HAP-1 (cell line): ENCODE results near the gene ABHD5.

Source experiments
- DNase-seq, 2 experiments: peaks; one replicate each; pipeline ENCODE4 v3.0.0-alpha.2; 2016 to 2020; ENCODE audit warnings: low spot score in 2 of 2
- H3K27me3 ChIP-seq: fragments of 250-450 bp; sonication (Bioruptor Pico); 2 replicates; pipeline ENCODE4 v1.5.1; 2020; ENCODE audit warnings: low read depth, mild to moderate bottlenecking, moderate library complexity
- H3K36me3 ChIP-seq: fragments of 250-450 bp; sonication (Bioruptor Pico); replicated peaks from 2 replicates; pipeline ENCODE4 v1.5.1; 2020; ENCODE audit warnings: mild to moderate bottlenecking
- H3K4me1 ChIP-seq: fragments of 250-450 bp; sonication (Bioruptor Pico); 2 replicates; pipeline ENCODE4 v1.5.1; 2020; ENCODE audit warnings: mild to moderate bottlenecking
- H3K4me3 ChIP-seq: fragments of 250-450 bp; sonication (Bioruptor Pico); 2 replicates; pipeline ENCODE4 v1.5.1; 2020; ENCODE audit warnings: mild to moderate bottlenecking, moderate library complexity
- H3K9me3 ChIP-seq: fragments of 250-450 bp; sonication (Bioruptor Pico); 2 replicates; pipeline ENCODE4 v1.5.1; 2020; ENCODE audit warnings: mild to moderate bottlenecking, moderate library complexity
- in situ Hi-C: fragments of 300-500 bp; cut with MboI; formaldehyde crosslinking; loops from 3 replicates; pipeline ENCODE4 v1.14.3; 2020; ENCODE audit warnings: low sequenced_read_pairs, inconsistent platforms, mixed read lengths

Gene ABHD5

GRCh38 chr3:43710607-43711006 lies 19.9 kb downstream of the ABHD5 start:
- Histone ChIP-seq H3K4me3 (no peak overlapping the region), H3K9me3 (no peaks in the 10 kb centered on the region), H3K4me1 (no peaks in the 10 kb centered on the region; the same call in 1 of the 2 replicates), H3K27me3 (no peaks in the 10 kb centered on the region), H3K36me3 (peaks cover 13% of the 10 kb centered on the region)
- no peak for DNase-seq
- in situ Hi-C loops = no loop called here

DNA sequence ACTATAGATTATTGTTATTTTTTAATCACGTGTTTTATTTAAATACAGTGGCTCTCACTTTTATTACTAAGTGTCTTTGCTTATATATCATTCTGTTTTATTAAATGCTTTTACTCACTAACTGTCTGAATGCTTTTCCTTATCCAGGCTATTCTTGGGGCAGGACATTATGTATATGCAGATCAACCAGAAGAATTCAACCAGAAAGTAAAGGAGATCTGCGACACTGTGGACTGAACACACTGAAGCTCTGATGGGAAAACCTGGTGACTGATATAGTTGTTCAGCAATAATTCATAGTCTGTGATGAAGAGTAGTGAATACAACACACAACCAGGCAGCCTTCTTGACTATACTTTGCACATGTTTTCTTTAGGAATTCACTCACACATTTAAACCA lies 27.6 kb downstream of the ABHD5 start:
- in situ Hi-C loops = no loop called here
- no peaks in the 10 kb centered on the region for H3K4me1 ChIP-seq
- H3K4me3 ChIP-seq = no peak overlapping the region
- no peaks in the 10 kb centered on the region for H3K27me3 ChIP-seq
- H3K9me3 ChIP-seq = no peaks in the 10 kb centered on the region
- DNase-seq = no peak
- H3K36me3 ChIP-seq = peaks cover 17% of the 10 kb centered on the region

- H3K36me3 ChIP-seq = peaks cover 3% of the 10 kb centered on the region
- DNase-seq = no peak
- no peak overlapping the region for H3K4me3 ChIP-seq
- in situ Hi-C loops = no loop called here
- H3K27me3 ChIP-seq = no peaks in the 10 kb centered on the region
- H3K9me3 ChIP-seq = no peaks in the 10 kb centered on the region
- no peaks in the 10 kb centered on the region for H3K4me1 ChIP-seq
Observed at GRCh38 chr3:43723121-43723734, 32.5 kb downstream of the ABHD5 start.

GRCh38 chr3:43726521-43726920 lies 35.8 kb downstream of the ABHD5 start:
- no peaks in the 10 kb centered on the region for H3K36me3 ChIP-seq
- no peak overlapping the region for H3K4me3 ChIP-seq
- DNase-seq = no peak
- in situ Hi-C loops = no loop called here
- no peaks in the 10 kb centered on the region for H3K9me3 ChIP-seq
- no peaks in the 10 kb centered on the region for H3K4me1 ChIP-seq
- H3K27me3 ChIP-seq = no peaks in the 10 kb centered on the region

DNA sequence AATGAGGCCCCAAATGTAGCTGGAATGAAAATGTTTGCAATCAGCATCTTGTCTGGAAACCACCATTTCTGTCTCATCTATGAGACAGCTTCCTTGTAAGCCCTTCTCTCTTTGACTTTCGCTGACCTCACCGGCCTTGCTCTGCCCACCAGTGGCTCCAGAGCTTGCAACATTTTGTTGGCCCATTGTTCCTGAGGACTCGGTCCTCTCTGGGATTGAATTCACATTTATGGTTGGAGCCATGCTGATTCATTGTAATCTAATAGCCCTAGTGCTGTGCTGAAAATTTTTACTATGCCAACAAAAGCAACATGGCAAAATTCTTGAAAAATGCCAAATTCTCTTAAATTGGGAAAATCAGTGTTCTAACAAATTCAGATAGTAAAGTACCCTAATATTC lies 37.2 kb downstream of the ABHD5 start:
- Histone ChIP-seq H3K27me3 (no peaks in the 10 kb centered on the region), H3K4me3 (no peak overlapping the region), H3K36me3 (no peaks in the 10 kb centered on the region), H3K4me1 (no peaks in the 10 kb centered on the region), H3K9me3 (no peaks in the 10 kb centered on the region)
- in situ Hi-C loops = no loop called here
- no peak for DNase-seq

- in situ Hi-C loops = no loop called here
Observed at GRCh38 chr3:43728476-43728875, 37.7 kb downstream of the ABHD5 start.

GRCh38 chr3:43728947-43729346 lies 38.2 kb downstream of the ABHD5 start:
- Histone ChIP-seq H3K4me1 (peaks cover 9% of the 10 kb centered on the region), H3K36me3 (no peaks in the 10 kb centered on the region)
- DNase-seq = no peak

More at GRCh38 chr3:43728476-43728875, 37.7 kb downstream of the ABHD5 start:
- Histone ChIP-seq H3K4me3 (no peak overlapping the region), H3K36me3 (no peaks in the 10 kb centered on the region), H3K9me3 (no peaks in the 10 kb centered on the region), H3K4me1 (peaks cover 5% of the 10 kb centered on the region), H3K27me3 (no peaks in the 10 kb centered on the region)
- DNase-seq = no peak

GRCh38 chr3:43729707-43730414 lies 39.1 kb downstream of the ABHD5 start:
- Histone ChIP-seq H3K4me3 (no peak overlapping the region), H3K27me3 (no peaks in the 10 kb centered on the region), H3K36me3 (no peaks in the 10 kb centered on the region), H3K9me3 (no peaks in the 10 kb centered on the region), H3K4me1 (peaks cover 9% of the 10 kb centered on the region)
- in situ Hi-C loops = no loop called here
- no peak for DNase-seq

More at GRCh38 chr3:43728947-43729346, 38.2 kb downstream of the ABHD5 start:
- Histone ChIP-seq H3K27me3 (no peaks in the 10 kb centered on the region), H3K4me3 (no peak overlapping the region), H3K9me3 (no peaks in the 10 kb centered on the region)
- in situ Hi-C loops = no loop called here

- Histone ChIP-seq H3K27me3 (no peaks in the 10 kb centered on the region), H3K9me3 (no peaks in the 10 kb centered on the region), H3K36me3 (no peaks in the 10 kb centered on the region), H3K4me1 (peaks cover 9% of the 10 kb centered on the region), H3K4me3 (no peak overlapping the region)
- in situ Hi-C loops = no loop called here
- DNase-seq = no peak
Observed at GRCh38 chr3:43732747-43733425, 42.1 kb downstream of the ABHD5 start.

GRCh38 chr3:43733459-43734384 lies 43.0 kb downstream of the ABHD5 start:
- Histone ChIP-seq H3K27me3 (no peaks in the 10 kb centered on the region), H3K4me3 (no peak overlapping the region), H3K36me3 (no peaks in the 10 kb centered on the region), H3K9me3 (no peaks in the 10 kb centered on the region), H3K4me1 (peaks cover 9% of the 10 kb centered on the region)
- in situ Hi-C loops = no loop called here
- DNase-seq = peak in 1 of 2 experiments; percentile 14

DNA sequence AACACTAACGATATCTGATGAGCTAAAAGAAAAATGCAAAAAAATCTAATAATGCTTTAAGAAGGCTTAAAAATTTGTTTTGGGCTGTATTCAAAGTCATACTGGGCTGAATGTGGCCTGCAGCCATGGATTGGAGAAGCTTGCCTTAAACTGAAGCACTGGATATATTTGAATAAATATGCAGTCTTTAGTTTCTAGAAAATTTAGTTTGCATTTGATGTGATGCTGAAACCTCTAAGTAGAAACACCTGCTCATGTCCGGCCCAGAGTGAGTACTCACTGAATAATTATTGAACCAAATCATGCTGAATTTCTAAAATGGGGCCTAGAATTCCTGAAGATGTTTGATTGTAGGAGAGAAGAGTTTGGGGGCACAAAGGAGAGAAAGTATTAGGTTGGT lies 43.9 kb downstream of the ABHD5 start:
- DNase-seq = no peak
- no peak overlapping the region for H3K4me3 ChIP-seq
- no peaks in the 10 kb centered on the region for H3K36me3 ChIP-seq
- H3K4me1 ChIP-seq = peaks cover 9% of the 10 kb centered on the region
- no peaks in the 10 kb centered on the region for H3K9me3 ChIP-seq
- in situ Hi-C loops = no loop called here
- no peaks in the 10 kb centered on the region for H3K27me3 ChIP-seq

DNA sequence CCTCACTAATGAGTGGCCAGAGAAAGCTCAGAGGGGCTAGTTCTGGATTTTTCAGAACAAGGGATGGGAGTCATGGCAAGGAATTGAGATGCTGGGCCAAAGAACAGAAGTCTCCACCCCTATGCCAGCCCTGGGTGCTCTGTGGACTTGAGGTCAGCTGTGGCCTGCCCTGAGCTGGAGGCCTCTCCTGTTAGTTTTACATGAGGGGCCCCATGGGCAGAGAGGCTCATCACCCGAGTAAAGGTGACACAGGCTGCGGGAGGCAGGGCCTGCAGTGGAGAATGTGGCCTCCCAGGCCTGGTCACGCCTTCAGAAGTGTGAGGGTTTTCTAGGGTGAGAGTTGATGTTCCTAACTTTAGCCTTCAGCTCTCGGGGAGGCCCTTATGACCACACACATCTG lies 44.9 kb downstream of the ABHD5 start:
- Histone ChIP-seq H3K4me1 (peaks cover 9% of the 10 kb centered on the region), H3K27me3 (no peaks in the 10 kb centered on the region), H3K4me3 (no peak overlapping the region), H3K9me3 (no peaks in the 10 kb centered on the region), H3K36me3 (no peaks in the 10 kb centered on the region)
- in situ Hi-C loops = no loop called here
- no peak for DNase-seq

- in situ Hi-C loops = no loop called here
- Histone ChIP-seq H3K36me3 (no peaks in the 10 kb centered on the region), H3K4me3 (no peak overlapping the region), H3K4me1 (peaks cover 9% of the 10 kb centered on the region), H3K27me3 (no peaks in the 10 kb centered on the region), H3K9me3 (no peaks in the 10 kb centered on the region)
- DNase-seq = no peak
Observed at GRCh38 chr3:43736558-43737440, 46.1 kb downstream of the ABHD5 start.
